ENCODE results near the gene SDK1. TPM values are rescaled to one million over a fixed set of nuclear protein-coding genes. Genes with fewer than 3 reads are reported as not detected.

SDK1 gene
- total RNA-seq, 1 donor from 2014 or later, result 16.7 TPM

DNA sequence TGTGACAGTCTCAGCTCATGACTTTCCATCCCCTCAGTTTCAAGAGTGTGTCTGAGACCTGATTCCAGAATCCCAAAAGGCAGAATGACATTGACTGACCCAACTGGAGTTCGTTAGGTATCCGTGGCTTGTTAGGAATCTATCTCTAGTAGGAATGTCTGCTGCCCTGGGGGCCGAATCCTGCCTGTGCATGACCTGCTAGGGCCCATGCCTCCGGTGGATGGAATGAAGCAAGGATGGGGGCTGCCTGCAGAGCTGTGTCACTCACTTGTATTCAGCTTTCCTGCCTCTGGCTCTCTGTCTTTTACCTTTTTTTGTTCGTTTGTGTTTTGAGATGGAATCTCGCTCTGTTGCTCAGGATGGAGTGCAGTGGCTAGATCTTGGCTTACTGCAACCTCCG, 129.5 kb downstream of the SDK1 start:
- intact Hi-C loops (cut with DNase I), result no loop called here
- H3K4me1 ChIP-seq, result no peaks in the 10 kb centered on the region
- DNase-seq (ENCODE audit: extremely low spot score in 2 of 2), result no peak
- no peaks in the 10 kb centered on the region for H3K36me3 ChIP-seq
- H3K9me3 ChIP-seq, result no peaks in the 10 kb centered on the region
- H3K27me3 ChIP-seq, result no peaks in the 10 kb centered on the region
- H3K4me3 ChIP-seq, result no peak overlapping the region
- TF ChIP-seq POLR2A (IDR thresholded peaks at IDR 0.05) (no peak), POLR2AphosphoS5 (IDR thresholded peaks at IDR 0.05; ENCODE audit: insufficient read depth in 1 of 2, low read depth in 1 of 2) (no peak), CTCF (IDR thresholded peaks at IDR 0.05) (no peak)
- H3K27ac ChIP-seq, result no peak overlapping the region

DNA sequence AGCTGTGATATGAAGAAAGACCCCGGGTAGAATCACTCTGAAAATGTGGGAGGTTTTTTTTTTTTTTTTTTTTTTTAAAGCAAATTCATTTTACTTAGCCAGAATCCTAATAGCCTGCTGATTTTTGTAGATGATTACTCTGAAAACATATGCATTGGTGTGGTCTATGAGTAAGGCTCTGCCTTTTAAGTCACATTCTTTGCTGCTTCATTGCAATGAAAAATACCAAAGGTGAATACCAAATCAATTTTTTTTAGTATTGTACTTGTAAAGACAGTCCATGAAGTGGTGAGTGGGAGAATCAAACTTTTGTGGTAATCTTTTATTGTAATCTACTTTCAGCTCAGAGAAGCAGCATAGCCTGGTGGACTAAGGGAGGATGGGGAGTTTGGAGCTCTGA, 130.3 kb downstream of the SDK1 start:
- no peaks in the 10 kb centered on the region for H3K36me3 ChIP-seq
- H3K4me3 ChIP-seq, result no peak overlapping the region
- TF ChIP-seq POLR2AphosphoS5 (IDR thresholded peaks at IDR 0.05; ENCODE audit: insufficient read depth in 1 of 2, low read depth in 1 of 2) (no peak), CTCF (IDR thresholded peaks at IDR 0.05) (no peak), POLR2A (IDR thresholded peaks at IDR 0.05) (no peak)
- intact Hi-C loops (cut with DNase I), result no loop called here
- no peaks in the 10 kb centered on the region for H3K27me3 ChIP-seq
- no peak overlapping the region for H3K27ac ChIP-seq
- no peaks in the 10 kb centered on the region for H3K4me1 ChIP-seq
- no peaks in the 10 kb centered on the region for H3K9me3 ChIP-seq
- DNase-seq (ENCODE audit: extremely low spot score in 2 of 2), result no peak

- no peaks in the 10 kb centered on the region for H3K4me1 ChIP-seq
- no peaks in the 10 kb centered on the region for H3K9me3 ChIP-seq
- DNase-seq (ENCODE audit: extremely low spot score in 2 of 2), result no peak
- no peaks in the 10 kb centered on the region for H3K36me3 ChIP-seq
- no peak overlapping the region for H3K27ac ChIP-seq
- TF ChIP-seq POLR2A (IDR thresholded peaks at IDR 0.05) (no peak), CTCF (IDR thresholded peaks at IDR 0.05) (no peak), POLR2AphosphoS5 (IDR thresholded peaks at IDR 0.05; ENCODE audit: insufficient read depth in 1 of 2, low read depth in 1 of 2) (no peak)
- H3K4me3 ChIP-seq, result no peak overlapping the region
- intact Hi-C loops (cut with DNase I), result no loop called here
- H3K27me3 ChIP-seq, result no peaks in the 10 kb centered on the region
Observed at GRCh38 chr7:3432911-3433310, 131.9 kb downstream of the SDK1 start.

GRCh38 chr7:3434611-3435010, 133.6 kb downstream of the SDK1 start:
- Histone ChIP-seq H3K4me1 (no peaks in the 10 kb centered on the region), H3K36me3 (no peaks in the 10 kb centered on the region), H3K27ac (no peak overlapping the region), H3K9me3 (no peaks in the 10 kb centered on the region), H3K27me3 (no peaks in the 10 kb centered on the region), H3K4me3 (no peak overlapping the region)
- intact Hi-C loops (cut with DNase I), result no loop called here
- TF ChIP-seq POLR2AphosphoS5 (IDR thresholded peaks at IDR 0.05; ENCODE audit: insufficient read depth in 1 of 2, low read depth in 1 of 2) (no peak), CTCF (IDR thresholded peaks at IDR 0.05) (no peak), POLR2A (IDR thresholded peaks at IDR 0.05) (no peak)
- no peak for DNase-seq (ENCODE audit: extremely low spot score in 2 of 2)

GRCh38 chr7:3436112-3436511, 135.1 kb downstream of the SDK1 start:
- intact Hi-C loops (cut with DNase I), result no loop called here

More at GRCh38 chr7:3436112-3436511, 135.1 kb downstream of the SDK1 start:
- Histone ChIP-seq H3K27ac (no peak overlapping the region), H3K27me3 (no peaks in the 10 kb centered on the region), H3K9me3 (no peaks in the 10 kb centered on the region), H3K4me3 (no peak overlapping the region), H3K4me1 (no peaks in the 10 kb centered on the region), H3K36me3 (no peaks in the 10 kb centered on the region)
- no peak for DNase-seq (ENCODE audit: extremely low spot score in 2 of 2)
- no peak for TF ChIP-seq POLR2AphosphoS5 (IDR thresholded peaks at IDR 0.05; ENCODE audit: insufficient read depth in 1 of 2, low read depth in 1 of 2)
- TF ChIP-seq CTCF (IDR thresholded peaks at IDR 0.05), result no peak
- TF ChIP-seq POLR2A (IDR thresholded peaks at IDR 0.05), result no peak

All from vagina (tissue), 2 donors.